ENCODE results near the gene APOA5. TPM values are rescaled to one million over a fixed set of nuclear protein-coding genes. Genes with fewer than 3 reads are reported as not detected.

APOA5 gene
- total and polyA plus RNA-seq, 2 donors (not counting 3 experiments of a cell fraction or from before 2014, with no cell fraction given) = not detected

DNA sequence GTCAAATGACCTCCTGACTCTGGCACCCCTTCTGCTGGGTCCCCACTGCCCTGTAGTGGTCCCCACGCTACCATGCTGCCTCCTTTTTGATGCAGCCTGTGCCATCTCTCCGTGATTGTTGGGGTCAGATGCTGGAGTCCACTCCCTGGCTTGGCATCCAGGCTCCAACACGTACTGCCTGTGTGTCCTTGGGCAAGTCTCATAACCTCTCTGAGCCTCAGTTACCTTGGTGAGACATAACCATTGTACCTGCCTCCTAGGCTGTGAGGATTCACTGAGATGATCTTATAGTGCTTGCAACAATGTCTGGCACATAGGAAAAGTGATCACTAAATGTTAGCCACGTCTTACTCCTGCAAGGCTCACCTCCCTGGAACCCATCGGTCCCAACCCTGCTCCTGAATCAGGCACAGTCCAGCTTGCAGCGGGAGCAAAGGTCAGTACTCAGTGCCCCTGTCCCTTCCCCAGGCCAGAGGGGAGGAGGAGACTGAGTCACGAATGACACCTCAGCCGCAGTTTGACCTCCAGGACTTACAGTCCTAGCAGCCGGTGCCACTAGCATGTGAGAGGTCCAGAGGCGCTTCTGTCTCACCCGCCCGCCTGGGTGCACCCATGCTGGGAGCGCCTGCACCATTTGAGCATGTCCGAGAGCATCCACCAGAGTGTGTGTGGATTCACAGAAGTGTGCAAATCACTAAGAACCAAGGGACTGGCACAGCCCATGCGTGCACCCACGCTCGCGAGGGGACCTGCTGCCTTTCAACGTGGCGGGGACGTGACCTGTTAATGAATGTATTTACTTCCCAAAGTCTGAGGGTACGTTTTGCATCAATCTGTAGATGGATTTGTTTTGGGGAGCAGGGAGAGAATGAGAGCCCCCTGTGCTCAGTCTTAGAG, 34.4 kb upstream of the APOA5 start:
- Histone ChIP-seq H3K4me2 (ENCODE audit: insufficient read depth, low read length) (no peak overlapping the region), H4K20me1 (replicated peaks; ENCODE audit: control insufficient read depth, extremely low read depth, insufficient read depth, low read length) (no peaks in the 10 kb centered on the region), H3K27ac (ENCODE audit: insufficient read depth, low read depth, low read length) (no peak overlapping the region), H3K9me3 (replicated peaks; ENCODE audit: control insufficient read depth, insufficient read depth, low read length) (no peaks in the 10 kb centered on the region), H3K27me3 (ENCODE audit: control insufficient read depth in 2 of 2, insufficient read depth in 2 of 2, low read length in 2 of 2) (no peaks in the 10 kb centered on the region), H2AFZ (ENCODE audit: low read depth, low read length) (no peak overlapping the region), H3K36me3 (ENCODE audit: control insufficient read depth in 2 of 2, extremely low read depth in 1 of 2, insufficient read depth in 2 of 2, low read length in 2 of 2) (no peaks in the 10 kb centered on the region), H3K79me2 (ENCODE audit: control insufficient read depth, insufficient read depth, low read length) (no peaks in the 10 kb centered on the region), H3K9me1 (replicated peaks; ENCODE audit: control insufficient read depth, extremely low read depth, insufficient read depth, low read length) (no peaks in the 10 kb centered on the region), H3K4me1 (ENCODE audit: control insufficient read depth, extremely low read depth, insufficient read depth, low read length) (no peaks in the 10 kb centered on the region), H3K9ac (replicated peaks; ENCODE audit: extremely low read depth, insufficient read depth, low read length) (no peak overlapping the region), H3K4me3 (replicated peaks in 1 of 3; ENCODE audit: insufficient read depth in 1 of 3, low read depth in 1 of 3, low read length in 3 of 3) (no peak overlapping the region)
- DNase-seq (ENCODE audit: low read depth, low spot score) (no peak), FAIRE-seq (no peak)
- dilution Hi-C loops (cut with MboI; ENCODE audit: extremely low pct_ligation_motif_present, low sequenced_read_pairs) = no loop called here
- no peak for TF ChIP-seq EZH2 (IDR thresholded peaks at IDR 0.05; ENCODE audit: borderline replicate concordance, low read depth, low read length, severe bottlenecking)
- TF ChIP-seq, protein P1, sequence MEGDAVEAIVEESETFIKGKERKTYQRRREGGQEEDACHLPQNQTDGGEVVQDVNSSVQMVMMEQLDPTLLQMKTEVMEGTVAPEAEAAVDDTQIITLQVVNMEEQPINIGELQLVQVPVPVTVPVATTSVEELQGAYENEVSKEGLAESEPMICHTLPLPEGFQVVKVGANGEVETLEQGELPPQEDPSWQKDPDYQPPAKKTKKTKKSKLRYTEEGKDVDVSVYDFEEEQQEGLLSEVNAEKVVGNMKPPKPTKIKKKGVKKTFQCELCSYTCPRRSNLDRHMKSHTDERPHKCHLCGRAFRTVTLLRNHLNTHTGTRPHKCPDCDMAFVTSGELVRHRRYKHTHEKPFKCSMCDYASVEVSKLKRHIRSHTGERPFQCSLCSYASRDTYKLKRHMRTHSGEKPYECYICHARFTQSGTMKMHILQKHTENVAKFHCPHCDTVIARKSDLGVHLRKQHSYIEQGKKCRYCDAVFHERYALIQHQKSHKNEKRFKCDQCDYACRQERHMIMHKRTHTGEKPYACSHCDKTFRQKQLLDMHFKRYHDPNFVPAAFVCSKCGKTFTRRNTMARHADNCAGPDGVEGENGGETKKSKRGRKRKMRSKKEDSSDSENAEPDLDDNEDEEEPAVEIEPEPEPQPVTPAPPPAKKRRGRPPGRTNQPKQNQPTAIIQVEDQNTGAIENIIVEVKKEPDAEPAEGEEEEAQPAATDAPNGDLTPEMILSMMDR (IDR thresholded peaks at IDR 0.05; ENCODE audit: extremely low read depth in 1 of 2, insufficient read depth in 1 of 2, low read depth in 1 of 2, low read length in 2 of 2) = no peak
- no peak for TF ChIP-seq POLR2A (IDR thresholded peaks at IDR 0.05; ENCODE audit: low read depth, low read length)
- TF ChIP-seq, protein P2, sequence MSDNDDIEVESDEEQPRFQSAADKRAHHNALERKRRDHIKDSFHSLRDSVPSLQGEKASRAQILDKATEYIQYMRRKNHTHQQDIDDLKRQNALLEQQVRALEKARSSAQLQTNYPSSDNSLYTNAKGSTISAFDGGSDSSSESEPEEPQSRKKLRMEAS (IDR thresholded peaks at IDR 0.05; ENCODE audit: insufficient read depth, insufficient read length) = no peak
- no peak for TF ChIP-seq GATA2 (IDR thresholded peaks at IDR 0.05; ENCODE audit: insufficient read depth, insufficient read length, low read depth, low read length)
- no peak for TF ChIP-seq FOS (IDR thresholded peaks at IDR 0.05; ENCODE audit: borderline replicate concordance, insufficient read depth, low read length)
- TF ChIP-seq MYC (IDR thresholded peaks at IDR 0.05; ENCODE audit: low read depth, low read length) = no peak
- TF ChIP-seq JUN (IDR thresholded peaks at IDR 0.05; ENCODE audit: borderline replicate concordance, insufficient read depth, insufficient read length, low read depth) = no peak
- no peak for TF ChIP-seq POLR2AphosphoS5 (IDR thresholded peaks at IDR 0.05; ENCODE audit: insufficient read depth, low read depth, low read length)
- ChIA-PET POLR2A (no interaction called here), CTCF (interaction anchor here (0.7 to 3.7 kb wide), 2 partner anchors 10 kb away, joined by 4 to 22 read pairs; partner anchors contain the start of gene APOA1)
- no TSS peak for BruUV-seq (replicated peaks)
- intact Hi-C loops (cut with micrococcal nuclease) = no loop called here
